HepG2 (cell line): ENCODE data around the gene NCOA3. TPM values are rescaled to one million over a fixed set of nuclear protein-coding genes. Genes with fewer than 3 reads are reported as not detected.

ENCODE experiments used
- GPN1 ChIP-seq: sonication (generic); formaldehyde crosslinking; IDR thresholded peaks from 2 replicates; pipeline ENCODE4 v1.5.1; 2020; ENCODE audit warnings: missing genetic modification reagents, borderline replicate concordance
- HIC2 ChIP-seq: sonication (generic); formaldehyde crosslinking; IDR thresholded peaks from 2 replicates; pipeline ENCODE4 v1.9.0; 2022; ENCODE audit warnings: low read depth, missing genetic modification reagents
- HNRNPL ChIP-seq: fragments of 200-400 bp; formaldehyde crosslinking; IDR thresholded peaks from 2 replicates; pipeline ENCODE4 v1.6.1; 2017; ENCODE audit warnings: mild to moderate bottlenecking, low read depth, low read length
- KAT2B ChIP-seq: fragments of 150-350 bp; IDR thresholded peaks from 2 replicates; pipeline ENCODE4 v1.6.1; 2014; ENCODE audit warnings: low read depth, low read length, borderline replicate concordance
- KLF11 ChIP-seq: IDR thresholded peaks from 2 replicates; pipeline ENCODE4 v1.6.1; 2016; ENCODE audit warnings: missing compliant biosample characterization
- MLLT10 ChIP-seq: sonication (generic); formaldehyde crosslinking; IDR thresholded peaks from 2 replicates; pipeline ENCODE4 v1.4.0; 2020; ENCODE audit warnings: missing genetic modification reagents
- MNT ChIP-seq: fragments of 450-650 bp; IDR thresholded peaks from 2 replicates; pipeline ENCODE4 v1.6.1; 2016
- REST ChIP-seq, 2 experiments: IDR thresholded peaks; 2 replicates each; pipeline ENCODE4 v1.6.1; 2011 to 2012; ENCODE audit warnings: low read length in 2 of 2, borderline replicate concordance in 1 of 2, low read depth in 1 of 2, mild to moderate bottlenecking in 1 of 2, moderate library complexity in 1 of 2
- SATB2 ChIP-seq: sonication (generic); formaldehyde crosslinking; IDR thresholded peaks from 2 replicates; pipeline ENCODE4 v1.5.0; 2020; ENCODE audit warnings: missing genetic modification reagents
- SNAPC5 ChIP-seq: sonication (generic); formaldehyde crosslinking; IDR thresholded peaks from 2 replicates; pipeline ENCODE4 v1.8.1; 2023; ENCODE audit warnings: mild to moderate bottlenecking, missing genetic modification reagents, borderline replicate concordance
- TBL1XR1 ChIP-seq: fragments of 150-350 bp; IDR thresholded peaks from 2 replicates; pipeline ENCODE4 v1.6.1; 2014; ENCODE audit warnings: borderline replicate concordance, low read length; ENCODE audit not compliant: partially characterized antibody
- ZBTB20 ChIP-seq: sonication (generic); formaldehyde crosslinking; IDR thresholded peaks from 2 replicates; pipeline ENCODE4 v1.8.1; 2023; ENCODE audit warnings: missing genetic modification reagents, low read depth, mild to moderate bottlenecking, borderline replicate concordance
- ZFP91 ChIP-seq: sonication (generic); formaldehyde crosslinking; IDR thresholded peaks from 2 replicates; pipeline ENCODE4 v1.9.0; 2022; ENCODE audit warnings: missing genetic modification reagents, mild to moderate bottlenecking, borderline replicate concordance
- ZNF282 ChIP-seq: fragments of 450-650 bp; IDR thresholded peaks from 2 replicates; pipeline ENCODE4 v1.6.1; 2018; ENCODE audit not compliant: partially characterized antibody
- ZNF326 ChIP-seq: sonication (generic); formaldehyde crosslinking; IDR thresholded peaks from 2 replicates; pipeline ENCODE4 v1.4.0; 2020; ENCODE audit warnings: missing genetic modification reagents, borderline replicate concordance
- ZNF589 ChIP-seq: sonication (generic); formaldehyde crosslinking; conservative IDR thresholded peaks from 2 replicates; pipeline ENCODE4 v1.8.0; 2022; ENCODE audit warnings: mild to moderate bottlenecking, moderate library complexity, missing genetic modification reagents
- ZNF616 ChIP-seq: sonication (generic); formaldehyde crosslinking; IDR thresholded peaks from 2 replicates; pipeline ENCODE4 v1.5.0; 2020; ENCODE audit warnings: low read depth, mild to moderate bottlenecking, missing genetic modification reagents
- ZNF724P ChIP-seq: sonication (generic); formaldehyde crosslinking; IDR thresholded peaks from 2 replicates; pipeline ENCODE4 v1.8.0; 2022; ENCODE audit warnings: missing genetic modification reagents, borderline replicate concordance
- ZNF782 ChIP-seq: sonication (generic); formaldehyde crosslinking; IDR thresholded peaks from 2 replicates; pipeline ENCODE4 v1.4.0; 2020; ENCODE audit warnings: missing genetic modification reagents, mild to moderate bottlenecking, borderline replicate concordance
- ZZZ3 ChIP-seq: sonication (generic); formaldehyde crosslinking; IDR thresholded peaks from 2 replicates; pipeline ENCODE4 v1.4.0; 2020; ENCODE audit warnings: missing genetic modification reagents, mild to moderate bottlenecking, borderline replicate concordance
- polyA plus RNA-seq, 8 experiments: library from polyadenylated mRNA; depleted of rRNA in 3 of 8; stranded (reverse) in 7 of 8; unstranded in 1 of 8; fragments of >200 nt; fragmentation: Illumina TruSeq in 4 of 8; extraction: Trizol in 4 of 8; gene quantifications; 2 replicates each; pipeline versions ENCODE4 v1.2.1 to v1.2.3, GENCODE V29; 2011 to 2016; ENCODE audit warnings: low read depth in 4 of 8, missing spikeins in 1 of 8, mixed read lengths in 1 of 8; ENCODE audit not compliant: insufficient read depth in 1 of 8
- total RNA-seq, 5 experiments: library from RNA; depleted of rRNA; stranded (reverse); fragments of >200 nt; fragmentation: Illumina TruSeq; extraction: Trizol; gene quantifications; 2 replicates each; pipeline ENCODE4 v1.2.3, GENCODE V29; 2016; ENCODE audit warnings: low read depth in 1 of 5

NCOA3 gene
- total and polyA plus RNA-seq, 2 of the 13 experiments (the other 11 are each of a cell fraction or from before 2014, with no cell fraction given), result 35.0 to 56.8 TPM

- TF ChIP-seq MNT, result peak; percentile 92
- no peak for TF ChIP-seq ZNF282
- no peak for TF ChIP-seq ZZZ3 (CRISPR knock-in tag)
- no peak for TF ChIP-seq GPN1 (CRISPR knock-in tag)
- no peak for TF ChIP-seq ZNF326 (CRISPR knock-in tag)
- TF ChIP-seq SNAPC5 (CRISPR knock-in tag), result peak; percentile 32; the same call in 1 of the 2 replicates
- no peak for TF ChIP-seq ZNF782 (CRISPR knock-in tag)
- 0 out of 2 replicates have a peak, but pooled peaks have one; percentile 27 for TF ChIP-seq ZNF616 (CRISPR knock-in tag)
- TF ChIP-seq ZFP91 (CRISPR knock-in tag), result peak; percentile 30; the same call in 1 of the 2 replicates
- TF ChIP-seq TBL1XR1, result peak; percentile 94
- TF ChIP-seq REST (IDR thresholded peaks at IDR 0.05; ENCODE audit: borderline replicate concordance in 1 of 2, low read depth in 1 of 2, low read length in 2 of 2), result no peak
- peak; percentile 84; the same call in 1 of the 2 replicates for TF ChIP-seq SATB2
- TF ChIP-seq HNRNPL, result no peak
- TF ChIP-seq ZNF589 (CRISPR knock-in tag), result peak; percentile 87; the same call in 1 of the 2 replicates
- TF ChIP-seq KAT2B, result no peak
- TF ChIP-seq ZBTB20, result peak; percentile 99
- TF ChIP-seq HIC2, result peak; percentile 81
- peak; percentile 83; the same call in 1 of the 2 replicates for TF ChIP-seq KLF11 (CRISPR knock-in tag)
- TF ChIP-seq ZNF724P (CRISPR knock-in tag), result peak; percentile 75; the same call in 1 of the 2 replicates
- no peak for TF ChIP-seq MLLT10 (CRISPR knock-in tag)
Observed at GRCh38 chr20:47464380-47465101, 37.1 kb upstream of the NCOA3 start (continued).
